G401.6 (cell line): ENCODE results near the gene GCC2.
"Not testable (repeated sequence)": the region's sequence is repeated elsewhere in the genome, so short reads cannot be mapped to it uniquely, and the experiment has no call there.

Experiments
- FAIRE-seq: peaks from 2 replicates; lab custom pipeline; 2012; peaks lifted over from hg19 to GRCh38; lab: Jason Lieb, UNC

Gene GCC2

DNA sequence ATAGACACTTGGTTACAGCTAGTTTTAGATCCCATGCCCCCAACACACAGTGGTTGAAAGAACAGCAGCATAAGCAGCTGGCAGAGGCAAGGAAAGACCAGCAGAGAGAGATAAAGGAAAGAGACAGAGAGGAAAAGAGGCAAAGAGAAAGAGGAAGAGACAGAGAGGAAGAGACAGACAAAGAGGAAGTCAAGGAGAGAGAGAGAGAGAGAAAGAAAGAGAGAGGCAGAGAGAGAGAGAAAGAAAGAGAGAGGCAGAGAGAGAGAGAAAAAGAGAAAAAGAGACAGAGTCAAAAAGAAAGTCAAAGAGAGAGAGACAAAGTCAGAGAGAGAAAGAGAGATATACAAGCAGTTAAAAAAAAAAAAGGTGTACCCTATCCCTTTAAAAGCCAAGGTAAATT is 76.3 kb downstream of the GCC2 start:
- not testable (repeated sequence) for FAIRE-seq

DNA sequence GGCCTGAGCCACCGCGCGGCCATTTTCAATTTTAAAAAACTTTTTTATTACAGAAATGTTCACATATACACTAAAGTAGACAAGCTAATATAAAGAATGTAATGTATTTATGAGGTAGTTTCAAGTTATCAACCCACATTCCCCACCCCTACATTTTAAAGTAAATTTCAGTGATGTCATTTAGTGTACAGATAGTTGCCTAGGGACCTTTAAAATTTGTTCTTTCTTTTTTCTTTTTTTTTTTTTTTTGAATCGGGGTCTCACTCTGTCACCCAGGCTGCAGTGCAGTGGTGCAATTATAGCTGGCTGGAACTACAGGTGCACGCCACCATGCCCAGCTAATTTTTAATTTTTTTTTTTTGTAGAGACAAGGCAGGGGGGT is 82.7 kb downstream of the GCC2 start:
- no peak for FAIRE-seq

DNA sequence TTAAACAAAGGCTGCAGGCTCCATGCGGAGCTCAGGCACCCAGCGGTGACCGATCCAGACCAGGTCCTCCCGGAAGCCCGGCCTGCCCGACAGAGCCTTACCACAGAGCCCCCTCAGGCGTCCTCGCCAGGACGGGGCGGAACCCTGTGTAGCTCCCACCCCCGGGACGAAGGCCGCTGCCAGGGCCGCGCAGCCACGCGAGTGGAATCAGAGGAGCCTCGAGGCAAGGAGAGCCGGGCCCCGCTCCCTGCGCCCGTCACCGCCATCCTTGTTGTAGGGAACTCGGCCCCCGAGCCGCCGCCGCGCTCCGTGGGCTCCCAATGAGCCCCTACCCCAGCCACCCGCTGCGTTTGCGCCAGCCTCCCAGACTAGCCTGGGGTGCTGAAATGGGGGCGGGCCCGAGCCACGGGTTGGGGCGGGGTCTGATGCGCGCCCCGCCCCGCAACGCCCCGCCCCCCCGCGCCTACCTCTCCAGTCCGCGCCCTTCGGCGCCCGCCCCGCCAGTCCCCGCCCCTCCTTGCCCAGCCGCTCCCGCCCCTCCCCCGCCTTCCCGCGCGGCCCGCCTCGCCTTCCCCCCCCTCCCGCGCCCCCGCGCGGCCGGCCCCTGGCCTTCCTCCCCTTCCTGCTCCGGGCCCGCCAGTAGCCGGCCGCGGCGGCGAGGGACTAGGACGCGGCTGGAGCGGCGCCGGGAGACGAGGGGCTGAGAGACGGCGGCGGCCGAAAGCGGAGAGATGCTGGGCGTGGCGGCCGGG is 85.0 kb downstream of the GCC2 start, which contains the start of gene LIMS1:
Gene LIMS1 (plus strand): TSS at position 639 of the 752 bp plus-strand sequence. CDS start 93 bp downstream, at position 732.
- no peak for FAIRE-seq

DNA sequence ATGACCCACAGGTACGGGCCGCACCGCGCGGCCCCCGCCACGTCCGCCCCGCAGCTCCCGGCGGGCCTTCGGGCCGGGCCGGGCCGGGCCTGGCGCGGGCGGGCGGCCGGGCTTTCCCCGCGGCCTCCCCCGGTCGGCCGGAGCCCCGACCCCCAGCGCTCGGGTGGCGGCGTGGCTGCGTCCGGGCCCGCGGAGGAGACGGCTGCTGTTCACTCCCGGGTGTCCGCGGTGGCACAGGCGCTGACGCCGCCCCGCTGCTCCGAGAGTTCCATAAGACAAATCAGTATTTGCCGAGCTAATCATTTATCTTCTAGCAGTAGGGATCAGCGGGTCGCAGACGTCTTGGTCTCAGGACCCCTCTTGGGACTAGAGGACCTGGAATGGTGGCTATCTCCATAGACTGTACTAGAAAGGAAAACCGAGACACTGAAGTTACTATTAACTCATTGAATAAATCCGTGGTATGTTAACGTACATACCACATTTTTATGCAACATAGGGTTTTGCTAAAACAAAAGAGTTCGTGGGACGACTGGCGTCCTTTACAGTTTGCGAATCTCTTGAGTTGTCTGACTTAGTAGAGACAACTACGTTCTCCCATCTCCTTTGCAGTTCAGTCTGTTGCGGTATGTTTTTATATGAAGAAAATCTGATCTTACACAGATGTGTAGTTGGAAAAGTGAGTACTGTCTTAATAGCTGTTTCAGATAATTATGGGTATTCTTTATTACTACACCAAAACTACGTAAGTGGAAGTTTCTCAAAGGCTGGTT is 85.8 kb downstream of the GCC2 start:
- FAIRE-seq = no peak

DNA sequence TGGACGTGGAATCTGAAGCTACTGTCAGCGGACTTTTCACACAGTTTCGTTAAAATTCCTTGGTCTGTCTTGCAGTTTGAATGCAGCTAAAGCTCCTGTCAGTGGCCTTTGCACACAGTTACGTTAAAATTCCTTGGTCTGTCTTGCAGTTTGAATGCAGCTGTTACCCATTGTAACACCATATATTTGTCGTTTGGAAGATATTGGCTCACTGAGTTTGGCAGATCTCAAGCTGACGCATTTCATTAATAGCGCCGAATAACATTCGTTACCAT is 86.3 kb downstream of the GCC2 start:
- no peak for FAIRE-seq

DNA sequence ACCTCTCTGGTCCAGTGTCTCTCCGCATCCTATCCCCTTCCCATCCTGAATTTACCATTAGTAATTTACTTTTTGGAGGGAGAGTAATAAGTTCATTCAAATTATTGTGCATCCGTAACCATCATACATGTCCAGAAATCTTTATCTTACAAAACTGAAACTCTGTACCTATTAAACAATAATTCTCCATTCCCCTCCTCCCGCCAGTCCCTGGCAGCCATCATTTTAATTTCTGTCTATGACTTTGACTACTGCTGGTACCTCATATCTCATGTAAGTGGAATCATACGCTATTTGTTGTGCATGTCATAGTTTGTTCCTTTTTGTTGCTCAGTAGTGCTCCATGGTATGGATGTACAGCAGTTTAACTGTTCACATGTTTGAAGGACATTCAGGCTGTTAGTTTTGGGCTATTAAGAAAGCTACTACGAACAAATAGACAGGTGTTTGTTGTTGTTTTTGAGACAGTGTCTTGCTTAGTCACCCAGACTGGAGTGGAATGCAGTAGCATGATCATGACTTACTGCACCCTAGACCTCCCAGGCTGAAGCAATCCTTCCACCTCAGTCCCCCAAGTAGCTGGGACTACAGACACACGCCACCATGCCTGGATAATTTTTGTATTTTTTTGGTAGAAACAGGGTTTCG is 87.3 kb downstream of the GCC2 start:
- FAIRE-seq = no peak

DNA sequence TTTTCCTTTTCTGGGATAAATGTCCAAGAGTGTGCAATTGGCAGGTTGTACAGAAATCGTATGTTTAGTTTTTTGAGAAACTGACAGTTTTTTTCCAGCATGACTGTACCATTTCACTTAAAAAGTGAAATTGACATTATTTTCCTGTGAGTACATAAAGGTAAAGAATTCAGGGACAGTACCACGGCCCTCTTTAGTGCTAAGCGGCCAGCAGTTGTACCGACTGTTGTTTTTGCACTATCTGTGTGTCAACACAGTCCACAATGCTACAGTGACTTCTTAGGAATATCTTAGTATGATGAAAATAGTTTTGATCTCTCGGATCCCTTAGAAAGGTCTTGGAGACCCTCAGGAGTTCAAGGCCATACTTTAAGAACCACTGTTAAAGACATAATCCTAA is 87.9 kb downstream of the GCC2 start:
- FAIRE-seq = no peak

DNA sequence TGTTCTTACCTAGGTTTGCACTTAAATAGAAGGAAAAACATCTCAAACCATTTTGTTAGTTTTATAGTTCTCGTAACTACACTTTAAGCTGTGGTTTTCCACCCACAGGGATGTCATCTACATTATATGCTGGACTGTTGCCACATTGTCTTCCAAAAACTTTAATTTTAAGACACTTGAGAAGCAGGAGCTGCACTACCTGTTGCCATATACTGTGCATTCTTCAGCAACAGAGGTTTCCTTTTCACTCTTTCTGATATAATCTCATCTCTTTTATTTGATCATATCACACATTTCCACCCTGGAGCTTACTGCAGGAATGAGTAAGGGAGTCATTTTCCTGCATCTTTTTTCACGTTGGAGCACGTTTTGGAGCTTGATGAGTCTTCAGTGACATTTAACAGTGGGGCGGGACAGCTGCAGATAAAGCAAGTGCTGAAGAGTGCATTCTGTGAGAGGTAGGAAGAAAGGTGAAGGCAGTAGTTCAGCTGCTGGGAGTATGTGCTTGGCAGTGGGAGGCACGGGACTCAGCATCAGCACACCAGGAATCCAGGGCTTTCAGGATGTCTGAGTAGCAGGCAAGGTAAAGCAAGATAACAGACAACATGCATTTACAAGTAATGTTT is 89.1 kb downstream of the GCC2 start:
- FAIRE-seq = no peak

DNA sequence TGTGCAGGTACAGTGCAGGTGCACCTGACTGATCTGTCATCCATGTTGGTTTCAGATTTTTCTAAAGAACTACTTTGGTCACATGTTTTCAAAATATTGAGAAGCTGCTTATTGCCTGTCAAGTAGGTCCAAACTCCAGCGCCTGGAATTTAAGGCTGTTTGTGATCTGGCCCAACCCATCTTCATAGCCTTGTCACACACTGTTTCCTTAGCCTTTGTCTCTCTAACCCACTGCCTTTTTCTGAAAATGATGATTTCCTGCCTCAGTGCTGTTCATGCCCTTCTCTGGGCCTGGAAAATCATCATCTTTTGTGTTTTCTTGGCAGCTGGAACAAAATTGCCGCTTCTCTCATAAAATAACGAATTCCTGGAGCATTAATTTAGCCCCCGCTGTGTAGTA is 92.4 kb downstream of the GCC2 start:
- FAIRE-seq = no peak

DNA sequence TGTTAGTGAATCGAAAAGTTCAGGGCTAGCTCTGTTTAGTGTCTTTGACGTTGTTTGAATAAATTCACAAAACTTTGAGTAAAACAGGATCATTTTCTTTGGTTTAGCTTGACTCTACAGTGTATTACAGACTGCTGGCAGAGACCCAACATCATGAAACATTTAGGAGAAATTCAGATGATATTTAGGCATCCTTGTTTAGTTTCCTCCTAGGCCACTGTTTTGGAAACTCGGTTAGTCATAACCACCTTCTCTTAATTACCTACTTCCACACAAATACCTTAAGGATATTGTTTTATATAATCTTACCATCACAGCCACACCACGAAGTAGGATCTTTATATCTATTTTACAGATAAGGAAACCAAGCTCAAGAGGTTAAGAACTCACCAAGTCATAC is 93.1 kb downstream of the GCC2 start:
- FAIRE-seq = no peak

DNA sequence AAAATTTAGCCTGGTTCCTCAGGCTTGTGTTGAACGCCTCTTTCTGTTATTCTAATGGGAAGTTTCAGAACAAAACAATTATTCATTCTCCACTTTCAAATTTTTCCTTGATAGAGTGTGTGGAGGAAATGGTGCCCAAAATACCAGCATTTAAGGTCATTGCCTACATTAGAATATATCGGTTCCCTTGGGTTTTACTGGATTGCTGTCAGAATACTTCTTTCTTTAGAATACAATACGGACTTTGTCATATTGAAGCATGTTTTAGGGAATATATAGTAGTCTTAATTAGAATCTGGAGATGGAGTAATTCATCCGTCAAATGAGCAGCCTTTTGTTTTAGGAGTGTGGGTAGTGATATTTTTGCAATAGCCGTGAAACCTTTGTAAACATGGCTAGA is 98.6 kb downstream of the GCC2 start:
- FAIRE-seq = no peak

DNA sequence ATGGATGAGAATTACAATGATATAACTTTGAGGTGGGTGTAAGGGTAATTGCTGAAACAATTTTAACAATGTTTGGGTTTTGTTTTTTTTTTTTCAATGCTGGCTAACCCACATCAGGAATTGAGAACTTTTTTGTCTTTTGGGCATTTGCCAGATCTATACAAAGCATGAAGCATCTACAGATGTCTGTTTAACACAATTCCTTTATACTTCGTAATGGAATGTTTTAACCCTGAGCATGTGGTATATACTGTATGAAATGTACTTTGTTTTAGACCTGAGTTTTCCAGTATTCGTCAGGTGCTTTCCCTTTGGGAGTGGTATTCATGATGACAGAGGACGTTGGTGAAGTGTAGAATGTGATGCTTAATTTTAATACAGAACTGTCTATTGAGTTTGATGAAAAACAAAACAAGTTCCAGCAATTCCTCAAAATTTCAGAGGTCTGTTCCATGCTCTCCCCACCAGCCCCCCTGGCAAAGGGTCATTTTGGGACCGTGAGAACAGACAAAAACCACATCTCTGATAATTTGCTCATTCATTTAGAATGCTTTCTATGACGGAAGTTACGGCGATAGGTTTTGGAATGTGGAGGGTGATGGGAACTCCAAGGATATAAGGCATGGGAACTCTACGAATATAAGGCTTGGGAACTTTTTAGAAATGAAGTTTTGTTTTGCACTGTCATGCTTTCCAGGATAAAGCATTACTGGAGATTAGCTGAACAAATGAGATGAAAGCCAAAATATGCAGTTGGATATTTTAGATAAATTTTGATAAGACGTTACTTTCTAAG is 99.4 kb downstream of the GCC2 start:
- no peak for FAIRE-seq

DNA sequence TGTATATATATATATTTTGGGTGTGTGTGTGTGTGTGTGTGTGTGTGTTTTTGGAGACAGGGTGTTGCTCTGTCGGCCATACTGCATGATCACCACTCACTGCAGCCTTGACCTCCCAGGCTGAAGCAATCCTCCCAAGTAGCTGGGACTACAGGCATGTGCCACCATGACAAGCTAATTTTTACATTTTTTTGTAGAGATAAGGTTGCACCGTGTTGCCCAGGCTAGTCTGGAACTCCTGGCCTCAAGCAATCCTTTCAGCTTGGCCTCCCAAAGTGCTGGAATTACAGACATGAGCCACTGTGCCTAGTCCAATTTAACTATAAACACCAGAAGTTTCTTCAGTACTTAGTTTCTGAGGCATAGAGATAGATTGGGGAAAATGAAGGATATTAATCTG is 103.6 kb downstream of the GCC2 start:
- no peak for FAIRE-seq

DNA sequence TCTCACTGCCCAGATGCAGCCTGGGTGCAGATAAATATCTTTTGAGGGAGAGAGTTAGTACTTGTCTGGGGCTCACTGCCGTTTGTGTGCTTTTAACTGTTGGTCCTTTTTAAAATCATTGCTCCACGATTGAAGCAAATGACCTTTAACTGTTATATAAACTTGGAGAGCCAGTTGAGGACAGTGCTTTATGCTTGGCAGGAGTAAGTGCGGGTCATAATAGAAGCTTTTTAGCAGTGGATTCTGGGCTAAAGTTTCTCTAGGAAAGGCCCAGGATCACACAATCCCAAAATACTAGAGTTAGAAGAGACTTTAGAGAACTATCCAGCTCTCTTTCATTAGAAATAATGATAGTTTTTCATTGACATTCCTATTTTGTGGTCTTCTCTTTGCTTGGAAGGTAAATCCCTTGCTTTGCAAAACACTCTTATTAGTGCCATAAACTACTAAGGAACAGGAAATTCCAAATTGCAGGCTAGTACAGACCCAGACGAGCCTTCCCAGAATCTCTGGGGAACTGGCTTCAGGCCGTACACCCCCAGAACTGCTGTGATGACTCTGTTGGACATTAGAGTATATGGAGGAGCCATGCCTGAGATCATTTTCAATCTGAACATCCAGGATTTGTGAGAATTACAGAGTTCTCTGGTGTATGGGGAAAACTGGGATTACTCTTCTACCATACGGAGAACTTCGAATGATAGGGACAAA is 104.4 kb downstream of the GCC2 start:
- FAIRE-seq = no peak

DNA sequence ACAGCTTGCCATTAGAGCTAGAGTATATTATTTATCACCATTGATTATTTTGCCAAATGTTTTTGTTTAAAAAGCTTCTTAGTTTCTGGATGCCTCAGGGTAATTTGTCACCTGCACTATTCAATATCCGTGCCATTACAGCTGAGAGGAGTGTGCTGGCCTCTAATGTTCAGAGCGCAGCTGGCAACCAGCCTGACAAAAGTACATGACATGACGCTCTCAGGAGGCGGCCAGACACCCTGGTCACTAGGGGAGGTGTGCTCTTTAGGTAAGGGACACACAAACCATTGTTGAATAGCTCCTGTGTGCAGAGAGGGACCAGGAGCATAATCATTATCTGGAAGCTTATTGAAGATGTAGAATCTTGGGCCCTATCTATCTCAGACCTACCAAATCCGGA is 105.5 kb downstream of the GCC2 start:
- FAIRE-seq = no peak

DNA sequence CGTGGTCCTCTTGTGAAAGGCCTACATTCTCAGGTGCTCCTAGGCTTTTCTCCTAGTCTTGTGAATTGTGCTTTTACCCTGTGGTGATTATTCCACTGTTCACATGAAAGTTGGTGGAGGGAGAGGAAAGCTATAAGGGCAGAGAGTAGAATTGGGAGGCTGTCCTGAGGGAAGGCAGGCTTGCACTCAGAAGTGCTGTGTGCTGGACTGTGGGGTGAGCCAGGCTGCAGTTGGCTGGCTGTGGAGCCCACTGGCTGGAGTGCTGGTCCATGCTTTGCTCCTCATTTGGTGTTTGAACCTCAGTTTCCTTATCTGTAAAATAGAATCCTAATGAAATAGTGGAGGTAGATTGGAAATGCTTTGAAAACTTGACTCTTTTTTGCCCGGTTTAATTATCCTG is 106.6 kb downstream of the GCC2 start:
- no peak for FAIRE-seq

DNA sequence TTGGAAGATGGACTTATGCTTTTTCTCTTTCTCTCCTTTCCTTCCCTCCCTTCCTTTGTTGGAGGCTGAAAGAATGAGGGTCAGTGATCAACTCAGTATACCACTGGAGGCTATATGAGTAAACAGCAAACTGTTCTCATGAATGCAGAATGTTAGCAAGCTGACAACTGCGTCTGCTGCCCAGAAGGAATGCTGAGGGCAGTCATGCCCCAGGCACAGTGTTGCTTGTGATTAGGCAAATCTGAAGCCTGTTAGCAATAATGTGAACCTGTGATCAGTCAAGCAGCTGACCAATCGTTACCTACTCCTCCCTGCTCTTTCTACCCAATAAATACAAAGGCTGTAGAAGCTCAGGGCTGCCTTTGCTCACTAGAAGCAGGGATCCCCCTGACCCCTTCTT is 107.6 kb downstream of the GCC2 start:
- FAIRE-seq = not testable (repeated sequence)
